GM21619 (cell line): ENCODE data around the gene PFDN1.

ENCODE experiments used
- ATAC-seq: cut with Tn5 transposase; IDR thresholded peaks from one replicate; pipeline ENCODE4 v1.9.1; 2021; ENCODE audit not compliant: unreplicated experiment

PFDN1 gene

GRCh38 chr5:140298183-140298601 is 4.7 kb downstream of the PFDN1 start:
- no peak for ATAC-seq

- ATAC-seq, result no peak
Measured at GRCh38 chr5:140297283-140297682, 5.6 kb downstream of the PFDN1 start.

DNA sequence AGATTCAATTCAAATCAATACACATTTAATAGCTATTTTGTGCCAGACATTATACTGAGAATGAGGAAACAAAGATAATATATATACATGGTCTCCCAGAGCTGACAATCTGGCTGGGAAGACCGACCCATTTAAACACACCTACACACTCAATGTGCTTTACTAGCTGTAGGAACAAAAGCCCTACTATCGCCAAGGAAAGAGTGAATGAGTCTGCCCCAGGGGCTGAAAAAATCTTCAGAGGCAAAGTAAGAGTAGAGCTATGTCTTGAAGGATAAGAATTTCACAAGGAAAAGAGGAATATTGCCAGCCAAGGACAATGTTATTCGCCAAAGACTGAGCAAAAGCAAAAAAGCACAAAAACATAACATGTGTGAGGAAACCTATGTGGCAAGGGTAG is 6.6 kb downstream of the PFDN1 start:
- no peak for ATAC-seq

- ATAC-seq, result no peak
Measured at GRCh38 chr5:140295414-140295813, 7.5 kb downstream of the PFDN1 start.

- ATAC-seq, result no peak
Measured at GRCh38 chr5:140294753-140295152, 8.1 kb downstream of the PFDN1 start.

DNA sequence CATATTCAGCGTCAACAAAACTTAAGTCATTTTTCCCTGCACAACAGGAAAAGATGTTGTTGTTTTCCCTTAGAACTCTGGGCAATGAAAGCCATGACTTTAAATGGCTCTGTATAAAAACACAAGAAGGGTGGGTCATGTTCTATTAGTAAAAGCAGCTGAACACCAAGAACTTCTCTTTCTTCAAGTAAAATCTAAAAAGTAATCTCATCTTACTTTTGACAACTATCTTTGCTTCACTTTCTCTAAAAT is 9.1 kb downstream of the PFDN1 start:
- no peak for ATAC-seq

GRCh38 chr5:140293091-140293848 is 9.6 kb downstream of the PFDN1 start:
- no peak for ATAC-seq

- no peak for ATAC-seq
Measured at GRCh38 chr5:140292212-140293036, 10.5 kb downstream of the PFDN1 start.

- ATAC-seq, result no peak
Measured at GRCh38 chr5:140287801-140288521, 14.9 kb downstream of the PFDN1 start.

DNA sequence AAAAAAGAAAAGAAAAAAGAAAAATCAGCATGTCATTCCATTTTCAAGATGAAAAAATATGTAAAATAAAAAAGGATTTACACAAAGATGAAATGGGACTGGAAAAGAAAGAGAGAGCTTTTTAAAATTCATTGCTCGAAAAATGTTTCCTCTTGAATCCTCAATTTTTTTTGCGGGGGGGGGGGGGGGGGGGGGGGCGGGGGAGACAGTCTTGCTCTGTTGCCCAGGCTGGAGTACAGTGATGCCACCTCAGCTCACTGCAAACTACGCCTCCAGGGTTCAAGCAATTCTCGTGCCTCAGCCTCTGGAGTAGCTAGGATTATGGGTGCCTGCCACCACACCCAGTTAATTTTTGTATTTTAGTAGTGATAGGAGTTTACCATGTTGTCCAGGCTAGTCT is 16.5 kb downstream of the PFDN1 start:
- ATAC-seq, result no peak

GRCh38 chr5:140284013-140284412 is 18.9 kb downstream of the PFDN1 start:
- ATAC-seq, result no peak

DNA sequence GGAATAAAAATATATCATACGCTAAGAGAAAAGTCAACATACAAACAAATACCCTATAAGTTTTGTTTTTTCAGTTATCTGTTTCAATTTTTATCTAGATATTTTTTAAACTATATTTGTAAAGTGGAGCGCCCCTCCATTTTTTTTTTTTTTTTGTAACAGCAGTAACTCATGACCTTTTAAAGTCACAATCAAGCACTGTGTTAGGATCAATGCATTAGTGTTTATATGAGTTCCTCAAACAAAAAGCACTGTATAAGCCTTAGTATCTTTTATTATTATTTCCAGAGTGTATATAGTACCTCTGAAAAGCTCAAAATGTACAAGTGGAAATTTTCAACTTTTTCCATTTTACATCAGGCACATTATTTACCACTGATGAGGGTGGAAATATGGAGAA is 20.6 kb downstream of the PFDN1 start:
- no peak for ATAC-seq

DNA sequence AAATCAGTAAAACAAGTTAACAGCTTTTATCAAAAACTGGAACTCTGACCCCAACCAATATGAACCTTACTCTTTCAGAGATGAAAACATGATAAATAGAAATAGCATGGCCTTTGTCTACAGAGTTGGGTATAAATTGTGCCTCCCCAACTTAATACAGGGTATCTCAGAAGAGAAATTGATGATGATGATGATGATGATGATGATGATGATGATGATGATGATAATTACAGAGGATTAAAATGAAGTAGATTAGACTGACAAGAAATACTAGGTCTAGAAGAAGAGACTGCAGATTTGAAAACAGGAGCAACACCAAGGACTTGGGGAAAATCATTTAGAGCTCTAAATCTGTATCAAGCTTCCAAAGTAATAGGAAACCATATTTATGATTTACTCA is 27.1 kb downstream of the PFDN1 start:
- ATAC-seq, result no peak

DNA sequence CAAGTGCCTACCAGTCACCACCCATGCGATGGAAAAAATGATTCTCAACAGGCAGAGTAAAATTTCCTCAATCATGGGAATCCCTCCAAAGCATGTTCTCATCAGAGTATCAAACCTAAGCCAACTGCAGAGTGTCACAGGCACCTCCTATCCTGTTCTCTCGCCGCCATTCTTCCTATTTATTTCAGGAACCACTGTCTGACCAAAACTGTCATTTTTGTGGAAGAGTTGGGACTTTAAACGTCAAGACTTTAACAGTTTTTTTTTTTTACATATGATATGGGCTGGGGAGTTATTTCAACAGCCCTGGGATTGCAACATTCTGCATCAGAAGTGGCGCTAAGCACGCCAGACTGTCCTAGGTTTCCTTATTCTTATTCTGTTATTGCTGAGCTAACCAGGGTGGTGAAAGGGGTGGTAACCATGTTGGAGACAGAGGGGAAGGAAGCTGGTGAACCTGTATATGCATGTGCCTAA is 29.5 kb downstream of the PFDN1 start:
- ATAC-seq, result no peak

- no peak for ATAC-seq
Measured at GRCh38 chr5:140270008-140270407, 32.9 kb downstream of the PFDN1 start.

GRCh38 chr5:140267559-140268018 is 35.3 kb downstream of the PFDN1 start:
- no peak for ATAC-seq

DNA sequence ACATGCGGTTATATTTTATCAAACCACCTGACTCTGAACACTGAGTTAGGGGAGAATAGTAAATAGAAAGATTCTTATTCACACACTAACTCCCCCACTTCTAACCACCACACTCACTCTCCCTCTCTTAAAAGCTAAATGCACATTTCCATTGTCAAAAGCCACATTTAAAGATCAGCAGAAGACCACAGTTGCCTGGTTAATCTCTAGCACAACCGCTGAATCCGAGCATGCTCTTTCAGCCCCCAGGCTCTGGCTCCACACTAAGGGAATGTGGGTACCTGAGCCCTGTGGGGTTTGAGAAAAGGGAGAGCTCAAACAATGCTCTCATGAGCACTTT is 35.7 kb downstream of the PFDN1 start:
- no peak for ATAC-seq

DNA sequence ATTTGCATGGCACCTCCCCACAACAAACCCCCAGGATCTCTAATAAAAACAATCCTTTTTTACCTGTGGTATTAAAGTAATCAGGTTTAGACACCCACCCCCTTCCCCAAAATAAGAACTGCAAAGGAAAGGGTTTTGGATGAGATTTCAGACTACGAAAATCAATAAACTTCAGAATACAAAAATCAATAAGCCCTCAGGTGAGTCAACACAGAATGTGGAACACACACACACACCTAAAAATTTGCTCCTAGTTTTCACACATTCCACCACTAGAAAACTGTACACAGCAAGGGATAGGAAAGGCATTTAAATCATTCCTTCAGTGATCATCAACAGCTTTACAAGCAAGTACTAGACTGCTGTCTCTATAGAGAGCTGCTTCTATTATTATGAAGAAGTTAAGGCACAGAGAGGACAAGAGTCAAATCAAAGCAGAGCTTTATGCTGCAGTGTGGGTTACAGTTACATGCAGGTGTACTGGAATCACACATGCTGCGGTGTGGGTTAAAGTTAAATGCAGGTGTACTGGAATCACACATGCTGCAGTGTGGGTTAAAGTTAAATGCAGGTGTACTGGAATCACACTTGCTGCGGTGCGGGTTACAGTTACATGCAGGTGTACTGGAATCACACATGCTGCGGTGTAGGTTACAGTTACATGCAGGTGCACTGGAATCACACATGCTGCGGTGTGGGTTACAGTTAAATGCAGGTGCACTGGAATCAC is 36.3 kb downstream of the PFDN1 start:
- ATAC-seq, result no peak

DNA sequence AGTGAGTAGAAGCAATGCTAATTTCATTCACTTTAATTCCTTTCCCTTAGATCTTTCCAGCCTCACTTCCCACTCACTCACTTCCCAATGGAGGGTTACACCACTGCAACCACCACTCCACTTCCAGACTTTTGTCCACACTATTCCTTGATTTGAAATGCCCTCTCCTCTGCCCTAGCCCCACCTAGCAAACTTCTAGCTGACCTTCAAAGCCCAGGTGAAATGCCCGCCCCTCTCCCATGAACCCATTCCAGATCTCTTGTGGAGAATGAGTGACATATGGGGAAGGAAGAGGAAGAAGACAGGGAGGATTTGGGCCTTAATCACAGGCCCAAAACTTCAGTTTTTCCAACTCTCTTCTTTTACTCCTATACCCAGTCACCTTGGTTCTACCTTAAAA is 37.1 kb downstream of the PFDN1 start:
- ATAC-seq, result no peak

DNA sequence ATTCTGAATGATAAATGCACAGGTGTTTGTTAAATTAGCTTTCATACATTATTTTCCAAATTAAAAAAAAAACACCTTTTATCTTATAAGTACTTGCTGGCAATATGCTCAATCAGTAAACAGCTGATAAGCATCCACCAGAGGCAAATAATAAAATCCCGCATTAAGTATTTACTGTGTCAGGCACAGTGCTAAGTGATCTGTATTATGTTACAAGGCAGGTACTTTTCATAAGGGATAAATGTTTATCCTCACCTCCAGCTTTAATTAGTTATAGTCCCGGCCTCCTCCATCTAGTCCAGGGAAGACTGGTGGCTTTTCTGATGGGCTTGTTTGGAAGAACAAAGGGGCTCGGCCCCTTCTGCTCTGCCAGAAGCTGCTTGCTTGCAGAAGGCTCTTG is 40.1 kb downstream of the PFDN1 start:
- ATAC-seq, result no peak

DNA sequence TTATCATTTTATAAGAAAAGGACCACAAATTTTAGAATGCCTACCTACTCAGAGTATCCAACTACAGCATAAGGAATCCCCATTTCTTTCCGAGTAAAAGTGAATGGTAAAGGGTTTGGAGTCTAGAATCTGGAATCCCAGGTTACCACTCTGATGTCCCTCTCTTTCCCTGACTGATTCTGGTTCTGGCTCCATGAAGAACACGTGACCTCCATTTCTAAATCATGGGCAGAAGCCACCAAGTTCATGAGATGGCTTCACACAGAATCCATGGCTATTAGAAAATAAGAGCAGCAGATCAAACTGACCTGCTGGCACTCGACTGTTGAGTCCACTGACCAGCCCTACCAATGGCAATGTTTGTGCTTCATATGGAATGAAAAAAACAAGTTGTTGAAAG is 40.7 kb downstream of the PFDN1 start:
- ATAC-seq, result no peak
